ENCODE results near the gene DDX46.

Gene DDX46

DNA sequence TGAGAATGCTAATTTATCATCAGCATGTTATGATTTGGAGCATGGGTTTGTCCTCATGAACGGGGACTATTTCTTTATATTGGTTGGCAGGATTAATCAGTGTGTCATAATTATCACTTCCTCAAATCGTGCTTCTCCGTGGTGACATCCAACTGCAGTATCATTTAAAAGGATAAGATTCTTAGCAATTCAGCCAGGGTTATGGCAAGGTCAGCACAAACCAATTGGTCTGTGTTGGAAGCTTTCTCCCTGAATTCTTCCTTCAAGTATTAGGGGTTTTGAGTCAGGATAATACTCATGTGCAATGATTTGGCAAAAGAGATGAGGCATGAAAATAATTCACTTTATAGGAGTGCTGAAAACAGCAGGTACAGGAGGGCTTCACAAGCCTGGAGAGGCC, 25.8 kb upstream of the DDX46 start:
- no peaks in the 10 kb centered on the region for H3K27me3 Mint-ChIP-seq (ENCODE audit: low read depth)
- H3K27ac Mint-ChIP-seq: no peak overlapping the region

DNA sequence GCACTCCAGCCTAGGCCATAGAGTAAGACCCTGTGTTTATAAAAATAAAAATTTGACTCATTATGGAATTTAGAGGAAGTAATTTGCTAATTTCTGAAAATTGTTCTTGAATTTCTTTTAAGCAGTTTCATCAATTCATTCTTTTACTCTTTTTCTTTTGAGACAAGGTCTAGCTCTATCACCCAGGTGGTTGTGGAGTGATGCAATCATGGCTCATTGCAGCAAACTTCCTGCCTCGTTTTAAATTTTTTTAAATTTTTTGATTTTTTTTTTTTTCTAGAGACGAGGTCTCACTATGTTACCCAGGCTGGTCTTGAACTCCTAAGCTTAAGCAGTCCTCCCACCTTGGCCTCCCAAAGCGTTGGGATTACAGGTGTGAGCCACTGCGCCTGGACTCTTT, 23.3 kb upstream of the DDX46 start:
- Mint-ChIP-seq H3K4me3 (no peak overlapping the region), H3K36me3 (ENCODE audit: low read depth) (no peaks in the 10 kb centered on the region), H3K9me3 (no peaks in the 10 kb centered on the region), H3K27me3 (ENCODE audit: low read depth) (no peaks in the 10 kb centered on the region), H3K27ac (no peak overlapping the region), H3K4me1 (peaks cover 11% of the 10 kb centered on the region)
- TF ChIP-seq, protein P1, sequence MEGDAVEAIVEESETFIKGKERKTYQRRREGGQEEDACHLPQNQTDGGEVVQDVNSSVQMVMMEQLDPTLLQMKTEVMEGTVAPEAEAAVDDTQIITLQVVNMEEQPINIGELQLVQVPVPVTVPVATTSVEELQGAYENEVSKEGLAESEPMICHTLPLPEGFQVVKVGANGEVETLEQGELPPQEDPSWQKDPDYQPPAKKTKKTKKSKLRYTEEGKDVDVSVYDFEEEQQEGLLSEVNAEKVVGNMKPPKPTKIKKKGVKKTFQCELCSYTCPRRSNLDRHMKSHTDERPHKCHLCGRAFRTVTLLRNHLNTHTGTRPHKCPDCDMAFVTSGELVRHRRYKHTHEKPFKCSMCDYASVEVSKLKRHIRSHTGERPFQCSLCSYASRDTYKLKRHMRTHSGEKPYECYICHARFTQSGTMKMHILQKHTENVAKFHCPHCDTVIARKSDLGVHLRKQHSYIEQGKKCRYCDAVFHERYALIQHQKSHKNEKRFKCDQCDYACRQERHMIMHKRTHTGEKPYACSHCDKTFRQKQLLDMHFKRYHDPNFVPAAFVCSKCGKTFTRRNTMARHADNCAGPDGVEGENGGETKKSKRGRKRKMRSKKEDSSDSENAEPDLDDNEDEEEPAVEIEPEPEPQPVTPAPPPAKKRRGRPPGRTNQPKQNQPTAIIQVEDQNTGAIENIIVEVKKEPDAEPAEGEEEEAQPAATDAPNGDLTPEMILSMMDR (IDR thresholded peaks at IDR 0.05; ENCODE audit: unreplicated experiment in 3 of 3): no peak

More for the DNA sequence above, 25.8 kb upstream of the DDX46 start:
- no peaks in the 10 kb centered on the region for H3K4me1 Mint-ChIP-seq
- TF ChIP-seq, protein P1 (IDR thresholded peaks at IDR 0.05; ENCODE audit: unreplicated experiment in 3 of 3): no peak
- no peaks in the 10 kb centered on the region for H3K36me3 Mint-ChIP-seq (ENCODE audit: low read depth)
- H3K9me3 Mint-ChIP-seq: no peaks in the 10 kb centered on the region
- H3K4me3 Mint-ChIP-seq: no peak overlapping the region

DNA sequence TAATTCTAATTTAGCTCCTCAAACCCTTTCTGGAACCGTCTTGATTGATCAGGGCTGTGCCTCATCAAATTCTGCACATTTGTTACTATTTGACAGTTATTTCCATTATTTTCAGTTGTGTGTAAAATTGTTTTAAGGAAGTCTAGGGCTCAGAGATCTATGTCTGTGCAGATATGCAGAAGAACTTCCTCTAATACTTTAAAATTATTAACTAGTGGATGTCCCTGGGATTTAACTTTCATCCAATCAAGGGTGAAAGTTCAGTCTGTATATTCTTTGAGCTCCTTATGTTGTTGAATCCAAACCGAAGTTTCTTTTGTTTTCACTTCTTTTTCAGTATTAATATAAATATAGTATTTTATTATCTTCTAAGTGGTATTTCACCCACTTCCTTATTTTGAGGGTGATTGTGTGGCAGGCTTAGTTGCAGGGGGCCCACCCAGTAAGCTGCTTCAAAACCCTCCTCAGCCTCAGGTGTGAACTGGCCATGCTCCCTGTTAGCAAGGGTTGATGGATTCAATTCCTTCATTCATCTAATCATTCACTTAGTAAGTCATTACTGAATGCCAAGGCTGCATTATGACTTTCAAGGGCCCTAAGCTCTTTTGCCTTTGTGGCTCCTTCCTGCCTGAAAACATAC, 22.3 kb upstream of the DDX46 start:
- peaks cover 11% of the 10 kb centered on the region for H3K4me1 Mint-ChIP-seq
- peaks cover 3% of the 10 kb centered on the region for H3K36me3 Mint-ChIP-seq (ENCODE audit: low read depth)
- H3K4me3 Mint-ChIP-seq: peak overlapping the region in 1 of 3 experiments; percentile 19
- no peaks in the 10 kb centered on the region for H3K9me3 Mint-ChIP-seq
- no peaks in the 10 kb centered on the region for H3K27me3 Mint-ChIP-seq (ENCODE audit: low read depth)
- peak overlapping the region in 2 of 3 experiments; percentile 17 to 44 for H3K27ac Mint-ChIP-seq
- TF ChIP-seq, protein P1 (IDR thresholded peaks at IDR 0.05; ENCODE audit: unreplicated experiment in 3 of 3): no peak

DNA sequence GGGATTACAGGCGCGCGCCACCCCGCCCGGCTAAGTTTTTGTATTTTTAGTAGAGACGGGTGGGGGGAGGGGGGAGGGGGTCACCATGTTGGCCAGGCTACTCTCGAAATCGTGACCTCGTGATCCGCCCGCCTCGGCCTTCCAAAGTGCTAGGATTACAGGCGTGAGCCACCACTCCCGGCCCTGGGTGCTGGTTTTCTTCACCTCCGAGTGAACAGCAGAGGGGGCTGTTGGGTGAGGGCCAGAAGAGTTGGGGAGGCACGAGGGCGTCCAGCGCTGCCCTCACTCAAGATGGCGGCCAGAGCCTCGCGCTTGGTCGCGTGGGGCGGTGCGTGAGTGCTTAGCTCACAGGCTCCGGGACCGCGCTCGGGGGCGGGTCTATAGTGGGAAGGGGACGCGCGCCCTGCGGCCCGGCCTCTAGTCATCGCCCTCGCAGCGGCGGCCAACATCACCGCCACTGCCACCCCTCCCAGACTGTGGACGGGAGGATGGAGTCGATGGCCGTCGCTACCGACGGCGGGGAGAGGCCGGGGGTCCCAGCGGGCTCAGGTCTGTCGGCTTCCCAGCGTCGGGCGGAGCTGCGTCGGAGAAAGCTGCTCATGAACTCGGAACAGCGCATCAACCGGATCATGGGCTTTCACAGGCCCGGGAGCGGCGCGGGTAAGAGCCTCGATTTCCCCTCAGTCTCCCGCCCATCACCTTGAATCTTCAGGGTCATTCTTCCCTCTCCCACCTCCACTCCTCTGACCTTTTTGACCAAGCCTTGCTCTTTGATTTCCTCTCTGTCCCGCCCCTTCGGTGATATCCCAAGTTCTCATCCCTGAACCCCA, 20.2 kb upstream of the DDX46 start, which contains the start of gene CAMLG:
Gene CAMLG (plus strand): TSS at position 416 of the 830 bp plus-strand sequence. CDS start 73 bp downstream, at position 489.
- Mint-ChIP-seq H3K4me1 (peaks cover 11% of the 10 kb centered on the region), H3K4me3 (peak within 1 kb of the TSS; percentile 96 to 98 (median 97))

DNA sequence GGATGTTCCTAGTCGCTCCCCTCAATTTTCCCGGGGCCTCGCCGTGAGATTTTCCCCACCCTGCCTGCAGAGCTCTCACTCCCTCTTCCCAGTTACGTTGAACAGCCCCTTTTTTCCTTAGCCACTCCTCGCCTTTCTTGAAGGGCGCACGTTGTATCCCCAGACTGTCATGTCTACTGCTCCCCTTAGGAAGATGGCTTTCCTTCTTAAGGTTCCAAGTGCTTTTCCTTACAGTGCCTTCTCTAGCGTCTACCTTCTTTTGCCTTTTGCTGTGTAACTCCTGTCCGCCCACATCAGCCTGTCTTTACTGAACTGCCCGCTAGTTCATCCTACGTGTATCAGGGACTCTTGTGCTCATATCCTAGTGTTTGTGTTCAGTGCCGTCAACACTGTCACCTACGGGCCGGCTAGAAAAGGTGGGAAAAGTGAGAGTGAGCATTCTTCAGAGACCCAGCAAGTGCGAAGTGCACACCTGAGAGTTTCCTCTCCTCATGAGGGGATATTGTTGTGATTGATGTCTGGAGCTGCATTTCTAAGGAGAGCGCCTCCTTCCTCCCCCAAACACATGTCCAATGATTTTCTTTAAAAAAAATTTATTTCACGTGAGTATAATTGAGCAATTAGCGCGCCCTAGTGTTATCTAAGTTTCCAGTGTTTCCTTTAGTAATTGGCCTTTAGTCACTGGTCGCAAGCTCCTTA, 19.5 kb upstream of the DDX46 start:
- Mint-ChIP-seq H3K9me3 (no peaks in the 10 kb centered on the region), H3K4me1 (peaks cover 11% of the 10 kb centered on the region), H3K27me3 (ENCODE audit: low read depth) (no peaks in the 10 kb centered on the region), H3K27ac (peak overlapping the region; percentile 86 to 95 (median 93)), H3K4me3 (peak overlapping the region; percentile 96 to 98 (median 97)), H3K36me3 (ENCODE audit: low read depth) (peaks cover 12% of the 10 kb centered on the region)
- TF ChIP-seq, protein P1 (IDR thresholded peaks at IDR 0.05; ENCODE audit: unreplicated experiment in 3 of 3): no peak

More for the DNA sequence above, 20.2 kb upstream of the DDX46 start, which contains the start of gene CAMLG:
- H3K27me3 Mint-ChIP-seq (ENCODE audit: low read depth): no peaks in the 10 kb centered on the region
- H3K9me3 Mint-ChIP-seq: no peaks in the 10 kb centered on the region
- H3K36me3 Mint-ChIP-seq (ENCODE audit: low read depth): peaks cover 12% of the 10 kb centered on the region
- H3K27ac Mint-ChIP-seq: peak within 1 kb of the TSS; percentile 86 to 95 (median 93)
- TF ChIP-seq, protein P1 (IDR thresholded peaks at IDR 0.05; ENCODE audit: unreplicated experiment in 3 of 3): peak; percentile 59 to 88 (median 67)
